ENCODE results near the gene CCNB3. TPM values are rescaled to one million over a fixed set of nuclear protein-coding genes. Genes with fewer than 3 reads are reported as not detected.

The CCNB3 gene
- total RNA-seq, 3 donors from 2014 or later = 0.33 to 1.3 (median 0.59) TPM

GRCh38 chrX:50183891-50184290 is 20.7 kb upstream of the CCNB3 start:
- Histone ChIP-seq H3K4me1 (no peaks in the 10 kb centered on the region), H3K4me3 (no peak overlapping the region), H3K27me3 (peaks cover 0 to 66% of the 10 kb centered on the region in 2 donors), H3K27ac (no peak overlapping the region), H3K9me3 (no peaks in the 10 kb centered on the region), H3K36me3 (no peaks in the 10 kb centered on the region)
- no peak for TF ChIP-seq POLR2AphosphoS5 (IDR thresholded peaks at IDR 0.05)
- no peak for TF ChIP-seq POLR2A (IDR thresholded peaks at IDR 0.05)
- TF ChIP-seq, protein P1, sequence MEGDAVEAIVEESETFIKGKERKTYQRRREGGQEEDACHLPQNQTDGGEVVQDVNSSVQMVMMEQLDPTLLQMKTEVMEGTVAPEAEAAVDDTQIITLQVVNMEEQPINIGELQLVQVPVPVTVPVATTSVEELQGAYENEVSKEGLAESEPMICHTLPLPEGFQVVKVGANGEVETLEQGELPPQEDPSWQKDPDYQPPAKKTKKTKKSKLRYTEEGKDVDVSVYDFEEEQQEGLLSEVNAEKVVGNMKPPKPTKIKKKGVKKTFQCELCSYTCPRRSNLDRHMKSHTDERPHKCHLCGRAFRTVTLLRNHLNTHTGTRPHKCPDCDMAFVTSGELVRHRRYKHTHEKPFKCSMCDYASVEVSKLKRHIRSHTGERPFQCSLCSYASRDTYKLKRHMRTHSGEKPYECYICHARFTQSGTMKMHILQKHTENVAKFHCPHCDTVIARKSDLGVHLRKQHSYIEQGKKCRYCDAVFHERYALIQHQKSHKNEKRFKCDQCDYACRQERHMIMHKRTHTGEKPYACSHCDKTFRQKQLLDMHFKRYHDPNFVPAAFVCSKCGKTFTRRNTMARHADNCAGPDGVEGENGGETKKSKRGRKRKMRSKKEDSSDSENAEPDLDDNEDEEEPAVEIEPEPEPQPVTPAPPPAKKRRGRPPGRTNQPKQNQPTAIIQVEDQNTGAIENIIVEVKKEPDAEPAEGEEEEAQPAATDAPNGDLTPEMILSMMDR (IDR thresholded peaks at IDR 0.05) = no peak
- intact Hi-C loops (cut with DNase I; ENCODE audit: low total_unique reads) = no loop called here
- no peak for DNase-seq (ENCODE audit: low spot score in 2 of 2)

- no peak for TF ChIP-seq POLR2AphosphoS5 (IDR thresholded peaks at IDR 0.05)
- TF ChIP-seq, protein P1 (IDR thresholded peaks at IDR 0.05) = no peak
- no peak for TF ChIP-seq POLR2A (IDR thresholded peaks at IDR 0.05)
- no peak overlapping the region for H3K27ac ChIP-seq
- no peak overlapping the region for H3K4me3 ChIP-seq
- H3K9me3 ChIP-seq = no peaks in the 10 kb centered on the region
- intact Hi-C loops (cut with DNase I; ENCODE audit: low total_unique reads) = no loop called here
- H3K36me3 ChIP-seq = no peaks in the 10 kb centered on the region
- no peaks in the 10 kb centered on the region for H3K4me1 ChIP-seq
- DNase-seq (ENCODE audit: low spot score in 2 of 2) = no peak
- H3K27me3 ChIP-seq = peaks cover 0 to 70% of the 10 kb centered on the region in 2 donors
Measured at GRCh38 chrX:50188859-50189600, 15.5 kb upstream of the CCNB3 start.

DNA sequence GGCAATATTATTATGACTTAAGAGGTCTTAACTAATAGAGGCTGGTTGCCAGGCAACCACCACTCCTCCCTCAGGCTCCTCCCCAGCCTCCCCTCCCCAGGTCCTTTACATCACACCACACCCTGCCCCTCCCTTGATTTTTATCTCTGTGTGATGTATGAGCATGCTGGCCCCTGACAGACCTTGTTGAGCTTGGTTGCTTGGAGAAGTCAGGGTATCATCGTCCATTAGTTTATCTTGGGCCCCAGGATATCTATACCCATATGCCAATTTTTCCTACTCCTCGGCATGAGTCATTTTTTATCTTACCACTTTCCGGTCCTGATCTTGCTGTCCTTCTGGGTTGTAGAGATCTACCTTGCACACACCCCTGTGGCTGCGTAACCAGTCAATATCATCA is 6.2 kb upstream of the CCNB3 start:
- intact Hi-C loops (cut with DNase I; ENCODE audit: low total_unique reads) = no loop called here
- Histone ChIP-seq H3K4me3 (no peak overlapping the region), H3K27ac (no peak overlapping the region), H3K27me3 (peaks cover 0 to 66% of the 10 kb centered on the region in 2 donors), H3K36me3 (no peaks in the 10 kb centered on the region), H3K9me3 (no peaks in the 10 kb centered on the region), H3K4me1 (no peaks in the 10 kb centered on the region)
- TF ChIP-seq, protein P1 (IDR thresholded peaks at IDR 0.05) = no peak
- TF ChIP-seq POLR2A (IDR thresholded peaks at IDR 0.05) (no peak), POLR2AphosphoS5 (IDR thresholded peaks at IDR 0.05) (no peak)
- no peak for DNase-seq (ENCODE audit: low spot score in 2 of 2)

- no peak within 1 kb of the TSS for H3K4me3 ChIP-seq
- intact Hi-C loops (cut with DNase I; ENCODE audit: low total_unique reads) = no loop called here
Measured at GRCh38 chrX:50200907-50201306, 3.7 kb upstream of the CCNB3 start, which contains the start of gene AKAP4. TSS of gene AKAP4 (minus strand) at chrX:50201007. CDS start at chrX:50200889, 118 bp downstream.

GRCh38 chrX:50202539-50202938 is 2.0 kb upstream of the CCNB3 start:
- H3K27ac ChIP-seq = no peak overlapping the region
- no peak overlapping the region for H3K4me3 ChIP-seq
- no peak for TF ChIP-seq POLR2A (IDR thresholded peaks at IDR 0.05)
- TF ChIP-seq POLR2AphosphoS5 (IDR thresholded peaks at IDR 0.05) = no peak
- TF ChIP-seq, protein P1 (IDR thresholded peaks at IDR 0.05) = no peak
- peaks cover 0 to 39% of the 10 kb centered on the region in 2 donors for H3K27me3 ChIP-seq
- no peaks in the 10 kb centered on the region for H3K4me1 ChIP-seq
- no peaks in the 10 kb centered on the region for H3K9me3 ChIP-seq
- no peak for DNase-seq (ENCODE audit: low spot score in 2 of 2)
- intact Hi-C loops (cut with DNase I; ENCODE audit: low total_unique reads) = no loop called here
- H3K36me3 ChIP-seq = no peaks in the 10 kb centered on the region

More at GRCh38 chrX:50200907-50201306, 3.7 kb upstream of the CCNB3 start, which contains the start of gene AKAP4:
- Histone ChIP-seq H3K9me3 (no peaks in the 10 kb centered on the region), H3K27me3 (peaks cover 0 to 55% of the 10 kb centered on the region in 2 donors), H3K27ac (no peak within 1 kb of the TSS), H3K36me3 (no peaks in the 10 kb centered on the region), H3K4me1 (no peaks in the 10 kb centered on the region)
- DNase-seq (ENCODE audit: low spot score in 2 of 2) = no peak
- TF ChIP-seq POLR2AphosphoS5 (IDR thresholded peaks at IDR 0.05) (no peak), POLR2A (IDR thresholded peaks at IDR 0.05) (no peak)
- TF ChIP-seq, protein P1 (IDR thresholded peaks at IDR 0.05) = no peak

Measured in breast epithelium (tissue), 4 donors.